GM12878 (cell line): ENCODE measurements around the gene EGFL8. TPM values are rescaled to one million over a fixed set of nuclear protein-coding genes. Genes with fewer than 3 reads are reported as not detected.

ENCODE experiments used
- ASH2L ChIP-seq: fragments of 300-600, 200-600 bp; sonication (generic); IDR thresholded peaks from 2 replicates; pipeline ENCODE4 v1.6.1; 2017; ENCODE audit warnings: low read depth, mild to moderate bottlenecking, borderline replicate concordance
- ATF7 ChIP-seq: fragments of 450-650 bp; IDR thresholded peaks from 2 replicates; pipeline ENCODE4 v1.6.1; 2016; ENCODE audit warnings: low read depth, mild to moderate bottlenecking
- BACH1 ChIP-seq: fragments of 450-650 bp; IDR thresholded peaks from 2 replicates; pipeline ENCODE4 v1.6.1; 2017; ENCODE audit warnings: mild to moderate bottlenecking, borderline replicate concordance
- BRCA1 ChIP-seq: IDR thresholded peaks from 2 replicates; pipeline ENCODE4 v1.6.1; 2011; ENCODE audit warnings: low read depth, low read length, improper control_type of control experiment
- CHD2 ChIP-seq: IDR thresholded peaks from 2 replicates; pipeline ENCODE4 v1.6.1; 2011; ENCODE audit warnings: low read depth, low read length, improper control_type of control experiment, borderline replicate concordance
- ESRRA ChIP-seq: IDR thresholded peaks from 2 replicates; pipeline ENCODE4 v1.6.1; 2012; ENCODE audit warnings: mild to moderate bottlenecking, low read length, improper control_type of control experiment
- FOXK2 ChIP-seq: fragments of 450-650 bp; IDR thresholded peaks from 2 replicates; pipeline ENCODE4 v1.6.1; 2017; ENCODE audit warnings: mild to moderate bottlenecking, moderate library complexity
- HCFC1 ChIP-seq: fragments of 150-350 bp; IDR thresholded peaks from 2 replicates; pipeline ENCODE4 v1.6.1; 2014; ENCODE audit warnings: low read length
- HDAC2 ChIP-seq: fragments of 200-600 bp; sonication (generic); IDR thresholded peaks from 2 replicates; pipeline ENCODE4 v1.6.1; 2017
- HDAC6 ChIP-seq: fragments of 200-600 bp; sonication (generic); IDR thresholded peaks from one replicate; pipeline ENCODE4 v1.8.0; 2017; ENCODE audit warnings: antibody characterized with exemption; ENCODE audit not compliant: unreplicated experiment
- LARP7 ChIP-seq: fragments of 450-650 bp; IDR thresholded peaks from 2 replicates; pipeline ENCODE4 v1.6.1; 2017; ENCODE audit warnings: mild to moderate bottlenecking
- PAX5 ChIP-seq: IDR thresholded peaks from 2 replicates; pipeline ENCODE4 v1.6.1; 2011; ENCODE audit warnings: low read depth, low read length, borderline replicate concordance
- POLR2AphosphoS5 ChIP-seq: IDR thresholded peaks from 2 replicates; pipeline ENCODE4 v1.6.1; 2011; ENCODE audit warnings: mild to moderate bottlenecking, low read length, inconsistent platforms
- RAD21 ChIP-seq: IDR thresholded peaks from 2 replicates; pipeline ENCODE4 v1.6.1; 2011; ENCODE audit warnings: mild to moderate bottlenecking, low read depth, low read length, moderate library complexity; ENCODE audit not compliant: insufficient read depth
- RB1 ChIP-seq: fragments of 450-650 bp; formaldehyde crosslinking; IDR thresholded peaks from 2 replicates; pipeline ENCODE4 v1.6.1; 2017; ENCODE audit warnings: mild to moderate bottlenecking, borderline replicate concordance
- RBBP5 ChIP-seq: fragments of 200-600 bp; sonication (generic); conservative IDR thresholded peaks from 2 replicates; pipeline ENCODE4 v1.6.1; 2016
- RELA ChIP-seq: fragments of 450-650 bp; IDR thresholded peaks from 2 replicates; pipeline ENCODE4 v1.8.0; 2014; ENCODE audit warnings: borderline replicate concordance; ENCODE audit not compliant: partially characterized antibody
- RFX5 ChIP-seq: IDR thresholded peaks from 2 replicates; pipeline ENCODE4 v1.6.1; 2011; ENCODE audit warnings: low read depth, low read length, improper control_type of control experiment
- SIX5 ChIP-seq: IDR thresholded peaks from 2 replicates; pipeline ENCODE4 v1.6.1; 2011; ENCODE audit warnings: mild to moderate bottlenecking, low read depth, low read length, moderate library complexity; ENCODE audit not compliant: severe bottlenecking
- SREBF1 ChIP-seq: IDR thresholded peaks from 2 replicates; pipeline ENCODE4 v1.6.1; 2012; ENCODE audit warnings: mild to moderate bottlenecking, low read length
- SREBF2 ChIP-seq: IDR thresholded peaks from 2 replicates; pipeline ENCODE4 v1.6.1; 2012; ENCODE audit warnings: mild to moderate bottlenecking, low read length
- TAF1 ChIP-seq: IDR thresholded peaks from 2 replicates; pipeline ENCODE4 v1.6.1; 2011; ENCODE audit warnings: mild to moderate bottlenecking, low read depth, low read length, borderline replicate concordance
- TCF7 ChIP-seq: IDR thresholded peaks from 2 replicates; pipeline ENCODE4 v1.6.1; 2014; ENCODE audit warnings: antibody characterized with exemption, borderline replicate concordance
- ZNF207 ChIP-seq: fragments of 450-650 bp; IDR thresholded peaks from 2 replicates; pipeline ENCODE4 v1.6.1; 2014; ENCODE audit warnings: antibody characterized with exemption, mild to moderate bottlenecking, borderline replicate concordance
- ZNF274 ChIP-seq: IDR thresholded peaks from one replicate; pipeline ENCODE4 v1.8.0; 2011; ENCODE audit not compliant: insufficient read length, insufficient read depth
- polyA plus RNA-seq, 11 experiments: library from polyadenylated mRNA; depleted of rRNA in 4 of 11; unstranded in 6 of 11; stranded (reverse) in 5 of 11; fragments of >200 nt; fragmentation: Nextera tagmentation in 4 of 11; fragmentation: Illumina TruSeq in 1 of 11; extraction: Ambion mirVana in 4 of 11; extraction: Trizol in 1 of 11; gene quantifications; 1 replicate in 1 of 11; 2 replicates in 10 of 11; pipeline versions ENCODE4 v1.2.1 to v1.2.3, GENCODE V29; 2011 to 2016; ENCODE audit warnings: inconsistent platforms in 2 of 11, missing spikeins in 2 of 11, low read depth in 1 of 11
- total RNA-seq, 4 experiments: library from RNA; depleted of rRNA in 3 of 4; stranded (reverse); fragments of >200 nt in 3 of 4; fragmentation: Illumina TruSeq in 1 of 4; extraction: Trizol in 1 of 4; gene quantifications; 2 replicates each; pipeline versions ENCODE4 v1.2.1 to v1.2.3, GENCODE V29; 2013 to 2021
- TF ChIP-seq, protein P1 (sequence below): fragments of 450-650 bp; formaldehyde crosslinking; IDR thresholded peaks from 2 replicates; pipeline ENCODE4 v1.4.0; 2022; ENCODE audit warnings: mild to moderate bottlenecking, moderate library complexity
- TF ChIP-seq, protein P2 (sequence below): fragments of 450-650 bp; formaldehyde crosslinking; IDR thresholded peaks from 2 replicates; pipeline ENCODE4 v1.5.0; 2022; ENCODE audit warnings: mild to moderate bottlenecking, missing genetic modification characterization

The EGFL8 gene
- total and polyA plus RNA-seq, 10 of the 15 experiments (the other 5 are each of a cell fraction or from before 2014, with no cell fraction given), result 0.07 to 3.5 (median 1.4) TPM

DNA sequence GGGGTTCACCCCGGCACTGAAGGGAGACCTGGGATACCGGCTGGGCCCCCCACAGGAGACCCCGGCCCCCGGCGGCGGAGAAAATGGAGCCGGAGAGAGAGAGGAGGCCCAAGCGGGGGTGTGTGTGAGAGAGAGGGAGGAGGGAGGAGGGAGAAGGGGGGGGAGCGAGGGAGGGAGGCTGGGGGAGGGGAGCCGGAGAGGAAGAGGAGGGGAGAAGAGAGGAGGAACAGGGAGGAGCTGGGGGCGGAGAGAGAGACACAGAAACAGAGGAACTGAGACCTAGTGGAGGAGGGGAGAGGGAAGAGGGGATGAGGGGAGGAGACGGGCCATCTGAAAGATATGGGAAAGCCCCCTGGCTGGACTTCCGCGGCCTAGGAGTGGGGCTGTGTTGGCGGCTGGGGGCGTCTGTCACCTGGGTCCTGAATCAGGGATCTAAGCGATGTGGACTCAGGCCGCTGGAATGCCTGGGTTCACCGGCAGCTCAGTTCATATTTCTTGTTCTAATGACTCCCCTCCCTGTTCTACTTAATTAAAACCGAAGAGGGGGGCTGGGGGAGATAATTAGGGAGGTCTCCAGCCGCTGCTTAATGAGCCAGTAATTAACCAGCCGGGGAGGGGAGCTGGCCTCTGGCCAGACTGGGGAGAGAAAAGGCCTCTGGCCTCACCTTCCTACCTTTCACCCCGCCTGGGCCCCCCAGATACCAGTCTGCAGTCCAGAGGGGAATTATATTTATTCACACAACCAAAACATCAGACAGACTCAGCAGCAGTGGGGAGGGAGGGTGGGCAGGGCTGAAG is 25.9 kb downstream of the EGFL8 start, which contains the start of gene PBX2 (continued):
- TF ChIP-seq, protein P1, sequence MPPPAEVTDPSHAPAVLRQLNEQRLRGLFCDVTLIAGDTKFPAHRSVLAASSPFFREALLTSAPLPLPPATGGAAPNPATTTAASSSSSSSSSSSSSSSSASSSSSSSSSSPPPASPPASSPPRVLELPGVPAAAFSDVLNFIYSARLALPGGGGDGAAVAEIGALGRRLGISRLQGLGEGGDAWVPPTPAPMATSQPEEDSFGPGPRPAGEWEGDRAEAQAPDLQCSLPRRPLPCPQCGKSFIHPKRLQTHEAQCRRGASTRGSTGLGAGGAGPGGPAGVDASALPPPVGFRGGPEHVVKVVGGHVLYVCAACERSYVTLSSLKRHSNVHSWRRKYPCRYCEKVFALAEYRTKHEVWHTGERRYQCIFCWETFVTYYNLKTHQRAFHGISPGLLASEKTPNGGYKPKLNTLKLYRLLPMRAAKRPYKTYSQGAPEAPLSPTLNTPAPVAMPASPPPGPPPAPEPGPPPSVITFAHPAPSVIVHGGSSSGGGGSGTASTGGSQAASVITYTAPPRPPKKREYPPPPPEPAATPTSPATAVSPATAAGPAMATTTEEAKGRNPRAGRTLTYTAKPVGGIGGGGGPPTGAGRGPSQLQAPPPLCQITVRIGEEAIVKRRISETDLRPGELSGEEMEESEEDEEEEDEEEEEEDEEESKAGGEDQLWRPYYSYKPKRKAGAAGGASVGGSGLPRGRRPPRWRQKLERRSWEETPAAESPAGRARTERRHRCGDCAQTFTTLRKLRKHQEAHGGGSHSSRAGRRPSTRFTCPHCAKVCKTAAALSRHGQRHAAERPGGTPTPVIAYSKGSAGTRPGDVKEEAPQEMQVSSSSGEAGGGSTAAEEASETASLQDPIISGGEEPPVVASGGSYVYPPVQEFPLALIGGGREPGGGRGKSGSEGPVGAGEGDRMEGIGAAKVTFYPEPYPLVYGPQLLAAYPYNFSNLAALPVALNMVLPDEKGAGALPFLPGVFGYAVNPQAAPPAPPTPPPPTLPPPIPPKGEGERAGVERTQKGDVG, result no peak
- TF ChIP-seq TCF7 (no peak), SREBF2 (no peak), LARP7 (no peak), BRCA1 (no peak), FOXK2 (peak; percentile 58; the same call in 1 of the 2 replicates), CHD2 (peak; percentile 90), HDAC6 (no peak), PAX5 (peak; percentile 73; the same call in 1 of the 2 replicates), ESRRA (no peak), RAD21 (no peak), ASH2L (no peak), POLR2AphosphoS5 (peak; percentile 80; the same call in 1 of the 2 replicates), ATF7 (peak; percentile 87), HCFC1 (peak; percentile 46; the same call in 1 of the 2 replicates), ZNF207 (no peak), RBBP5 (no peak), ZNF274 (no peak), SREBF1 (no peak), RB1 (no peak), BACH1 (peak; percentile 84), HDAC2 (no peak), RELA (peak; percentile 89), SIX5 (no peak), TAF1 (peak; percentile 25; the same call in 1 of the 2 replicates), RFX5 (no peak)
- TF ChIP-seq, protein P2, sequence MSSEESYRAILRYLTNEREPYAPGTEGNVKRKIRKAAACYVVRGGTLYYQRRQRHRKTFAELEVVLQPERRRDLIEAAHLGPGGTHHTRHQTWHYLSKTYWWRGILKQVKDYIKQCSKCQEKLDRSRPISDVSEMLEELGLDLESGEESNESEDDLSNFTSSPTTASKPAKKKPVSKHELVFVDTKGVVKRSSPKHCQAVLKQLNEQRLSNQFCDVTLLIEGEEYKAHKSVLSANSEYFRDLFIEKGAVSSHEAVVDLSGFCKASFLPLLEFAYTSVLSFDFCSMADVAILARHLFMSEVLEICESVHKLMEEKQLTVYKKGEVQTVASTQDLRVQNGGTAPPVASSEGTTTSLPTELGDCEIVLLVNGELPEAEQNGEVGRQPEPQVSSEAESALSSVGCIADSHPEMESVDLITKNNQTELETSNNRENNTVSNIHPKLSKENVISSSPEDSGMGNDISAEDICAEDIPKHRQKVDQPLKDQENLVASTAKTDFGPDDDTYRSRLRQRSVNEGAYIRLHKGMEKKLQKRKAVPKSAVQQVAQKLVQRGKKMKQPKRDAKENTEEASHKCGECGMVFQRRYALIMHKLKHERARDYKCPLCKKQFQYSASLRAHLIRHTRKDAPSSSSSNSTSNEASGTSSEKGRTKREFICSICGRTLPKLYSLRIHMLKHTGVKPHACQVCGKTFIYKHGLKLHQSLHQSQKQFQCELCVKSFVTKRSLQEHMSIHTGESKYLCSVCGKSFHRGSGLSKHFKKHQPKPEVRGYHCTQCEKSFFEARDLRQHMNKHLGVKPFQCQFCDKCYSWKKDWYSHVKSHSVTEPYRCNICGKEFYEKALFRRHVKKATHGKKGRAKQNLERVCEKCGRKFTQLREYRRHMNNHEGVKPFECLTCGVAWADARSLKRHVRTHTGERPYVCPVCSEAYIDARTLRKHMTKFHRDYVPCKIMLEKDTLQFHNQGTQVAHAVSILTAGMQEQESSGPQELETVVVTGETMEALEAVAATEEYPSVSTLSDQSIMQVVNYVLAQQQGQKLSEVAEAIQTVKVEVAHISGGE (CRISPR knock-in tag), result no peak
